ENCODE data around the gene FFAR3. TPM values are rescaled to one million over a fixed set of nuclear protein-coding genes. Genes with fewer than 3 reads are reported as not detected.

The FFAR3 gene
- total and polyA plus RNA-seq, 2 of the 13 experiments (the other 11 are each of a cell fraction or from before 2014, with no cell fraction given): not detected

DNA sequence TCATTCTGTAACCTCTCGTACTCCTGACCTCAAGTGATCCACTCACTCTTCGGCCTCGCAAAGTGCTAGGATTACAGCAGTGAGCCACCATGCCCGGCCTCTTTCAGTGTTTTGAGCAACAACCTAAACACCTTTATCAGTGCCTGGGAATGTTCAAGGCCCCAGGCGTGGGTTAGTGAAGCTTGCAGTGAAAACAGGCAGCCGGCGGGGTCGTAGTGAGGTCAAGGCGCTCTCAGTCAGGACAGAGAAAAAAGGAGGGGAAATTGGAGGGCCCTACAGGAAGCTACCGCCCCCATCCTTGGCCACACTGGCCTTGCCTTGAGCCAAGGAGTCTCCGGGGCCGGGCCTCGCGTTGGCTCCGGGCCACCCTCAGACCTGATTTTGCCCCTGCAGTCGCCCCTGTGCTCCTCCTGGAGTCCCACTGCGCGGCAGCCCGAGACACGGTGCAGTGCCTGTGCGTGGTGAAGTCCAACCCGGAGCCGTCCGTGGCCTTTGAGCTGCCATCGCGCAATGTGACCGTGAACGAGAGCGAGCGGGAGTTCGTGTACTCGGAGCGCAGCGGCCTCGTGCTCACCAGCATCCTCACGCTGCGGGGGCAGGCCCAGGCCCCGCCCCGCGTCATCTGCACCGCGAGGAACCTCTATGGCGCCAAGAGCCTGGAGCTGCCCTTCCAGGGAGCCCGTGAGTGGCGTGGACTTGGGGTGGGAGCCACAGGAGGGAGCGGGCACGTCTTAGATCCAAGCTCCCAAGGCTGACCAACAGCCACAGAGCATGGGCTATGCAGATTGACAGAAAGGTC is 48.6 kb upstream of the FFAR3 start:
- FAIRE-seq (peak; percentile 85), ATAC-seq (peak; percentile 65), DNase-seq (ENCODE audit: low spot score) (peak; percentile 87)
- in situ Hi-C loops (cut with HindIII; ENCODE audit: extremely low pct_ligation_motif_present, low pct_unique_long_range_greater_than_20kb): no loop called here
- no TSS peak for BruUV-seq (replicated peaks)
- no peaks in the 10 kb centered on the region for H3K27me3 ChIP-seq (ENCODE audit: control insufficient read depth in 1 of 2, insufficient read depth in 2 of 2, low read length in 2 of 2)
- ChIA-PET CTCF (ENCODE audit: low intra/inter-chr PET ratio, low total read pairs) (no interaction called here), POLR2A (interaction anchor here (0.6 to 3.7 kb wide), 7 partner anchors 7 to 169 kb away, joined by 3 to 16 read pairs (median 4); partner anchors contain the start of gene HAMP)
- H3K4me3 ChIP-seq (replicated peaks in 1 of 3; ENCODE audit: insufficient read depth in 1 of 3, low read depth in 2 of 3, low read length in 3 of 3): peak overlapping the region in 1 of 3 experiments; percentile 19; a peak in 1 of 6 replicates
- H3K4me2 ChIP-seq (ENCODE audit: low read depth, low read length): peak overlapping the region; percentile 48
- H4K20me1 ChIP-seq (ENCODE audit: insufficient read depth, low read length): no peaks in the 10 kb centered on the region
- peak overlapping the region; percentile 61 for H3K27ac ChIP-seq (ENCODE audit: extremely low read length, insufficient read depth, low read length)
- intact Hi-C loops (cut with micrococcal nuclease; ENCODE audit: unreplicated experiment): no loop called here
- no peaks in the 10 kb centered on the region for H3K9me3 ChIP-seq (ENCODE audit: low read length)
- no peaks in the 10 kb centered on the region for H3K79me2 ChIP-seq (ENCODE audit: insufficient read depth, low read length)
- H2AFZ ChIP-seq (ENCODE audit: low read length): no peak overlapping the region
- H3K36me3 ChIP-seq (replicated peaks in 1 of 2; ENCODE audit: control insufficient read depth in 1 of 2, insufficient read depth in 2 of 2, low read length in 2 of 2): no peaks in the 10 kb centered on the region
- 46% methylated on average over 15 of the region's 47 CpGs for WGBS (ENCODE audit: low lambda C conversion rate)
- H3K9ac ChIP-seq (ENCODE audit: insufficient read depth, low read depth, low read length): peak overlapping the region; percentile 7; the same call in 1 of the 2 replicates
- peaks cover 99% of the 10 kb centered on the region for H3K4me1 ChIP-seq (ENCODE audit: insufficient read depth, low read length)
- 0 out of 2 replicates have a peak, but pooled peaks have one; percentile 38 for TF ChIP-seq SAP130 (CRISPR knock-in tag; IDR thresholded peaks at IDR 0.05; ENCODE audit: low read depth)
- TF ChIP-seq LCORL (IDR thresholded peaks at IDR 0.05): no peak
- TF ChIP-seq LCORL (CRISPR knock-in tag; IDR thresholded peaks at IDR 0.05): peak; percentile 77
- peak; percentile 67 for TF ChIP-seq HNF4A (CRISPR knock-in tag; IDR thresholded peaks at IDR 0.05)
- peak; percentile 67 for TF ChIP-seq HOXA3 (CRISPR knock-in tag; IDR thresholded peaks at IDR 0.05)
- no peak for TF ChIP-seq ONECUT2 (CRISPR knock-in tag; IDR thresholded peaks at IDR 0.05)
- TF ChIP-seq ZNF205 (CRISPR knock-in tag; IDR thresholded peaks at IDR 0.05): peak; percentile 46; the same call in 1 of the 2 replicates
- TF ChIP-seq FOXC1 (CRISPR knock-in tag; IDR thresholded peaks at IDR 0.05; ENCODE audit: borderline replicate concordance): no peak
- no peak; the same call in 1 of the 2 replicates for TF ChIP-seq HMG20A (CRISPR knock-in tag; IDR thresholded peaks at IDR 0.05; ENCODE audit: borderline replicate concordance)
- TF ChIP-seq MTA1 (CRISPR knock-in tag; IDR thresholded peaks at IDR 0.05; ENCODE audit: borderline replicate concordance): peak; percentile 47; the same call in 1 of the 2 replicates
- TF ChIP-seq MAFF (IDR thresholded peaks at IDR 0.05; ENCODE audit: low read depth, low read length): no peak
- peak; percentile 81; the same call in 1 of the 2 replicates for TF ChIP-seq ZNF614 (CRISPR knock-in tag; IDR thresholded peaks at IDR 0.05; ENCODE audit: borderline replicate concordance)
- no peak for TF ChIP-seq TCF7L2 (IDR thresholded peaks at IDR 0.05; ENCODE audit: low read depth, low read length)
- TF ChIP-seq ZBTB33 (CRISPR knock-in tag; IDR thresholded peaks at IDR 0.05): peak; percentile 95
- no peak for TF ChIP-seq TEF (CRISPR knock-in tag; IDR thresholded peaks at IDR 0.05)
- no peak for TF ChIP-seq SOX13 (IDR thresholded peaks at IDR 0.05)
- peak in 1 of 2 experiments; percentile 73; a peak in 2 of 4 replicates for TF ChIP-seq SOX13 (CRISPR knock-in tag; conservative IDR thresholded peaks at IDR 0.05 in 1 of 2, IDR thresholded peaks at IDR 0.05 in 1 of 2)
- no peak for TF ChIP-seq ZNF160 (CRISPR knock-in tag; IDR thresholded peaks at IDR 0.05)
- TF ChIP-seq AKAP8 (CRISPR knock-in tag; IDR thresholded peaks at IDR 0.05): peak; percentile 35; the same call in 1 of the 2 replicates
- TF ChIP-seq, protein P1, sequence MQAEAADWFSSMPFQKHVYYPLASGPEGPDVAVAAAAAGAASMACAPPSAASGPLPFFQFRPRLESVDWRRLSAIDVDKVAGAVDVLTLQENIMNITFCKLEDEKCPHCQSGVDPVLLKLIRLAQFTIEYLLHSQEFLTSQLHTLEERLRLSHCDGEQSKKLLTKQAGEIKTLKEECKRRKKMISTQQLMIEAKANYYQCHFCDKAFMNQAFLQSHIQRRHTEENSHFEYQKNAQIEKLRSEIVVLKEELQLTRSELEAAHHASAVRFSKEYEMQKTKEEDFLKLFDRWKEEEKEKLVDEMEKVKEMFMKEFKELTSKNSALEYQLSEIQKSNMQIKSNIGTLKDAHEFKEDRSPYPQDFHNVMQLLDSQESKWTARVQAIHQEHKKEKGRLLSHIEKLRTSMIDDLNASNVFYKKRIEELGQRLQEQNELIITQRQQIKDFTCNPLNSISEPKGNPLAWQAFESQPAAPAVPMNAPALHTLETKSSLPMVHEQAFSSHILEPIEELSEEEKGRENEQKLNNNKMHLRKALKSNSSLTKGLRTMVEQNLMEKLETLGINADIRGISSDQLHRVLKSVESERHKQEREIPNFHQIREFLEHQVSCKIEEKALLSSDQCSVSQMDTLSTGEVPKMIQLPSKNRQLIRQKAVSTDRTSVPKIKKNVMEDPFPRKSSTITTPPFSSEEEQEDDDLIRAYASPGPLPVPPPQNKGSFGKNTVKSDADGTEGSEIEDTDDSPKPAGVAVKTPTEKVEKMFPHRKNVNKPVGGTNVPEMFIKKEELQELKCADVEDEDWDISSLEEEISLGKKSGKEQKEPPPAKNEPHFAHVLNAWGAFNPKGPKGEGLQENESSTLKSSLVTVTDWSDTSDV (CRISPR knock-in tag; IDR thresholded peaks at IDR 0.05): peak; percentile 52; the same call in 1 of the 2 replicates
